Activated T-helper 9 cell treated with anti-CD3 and anti-CD28 coated beads, Interleukin-2, amount 50 U/mL, for 16 hours (primary cell): ENCODE data around the gene IQSEC1.
A peak's percentile ranks its signal among the peaks of the same experiment; 100 is the strongest.

Experiments
- DNase-seq: peaks from one replicate; pipeline ENCODE4 v3.0.0-alpha.2; 2020; ENCODE audit warnings: low read depth

Gene IQSEC1

DNA sequence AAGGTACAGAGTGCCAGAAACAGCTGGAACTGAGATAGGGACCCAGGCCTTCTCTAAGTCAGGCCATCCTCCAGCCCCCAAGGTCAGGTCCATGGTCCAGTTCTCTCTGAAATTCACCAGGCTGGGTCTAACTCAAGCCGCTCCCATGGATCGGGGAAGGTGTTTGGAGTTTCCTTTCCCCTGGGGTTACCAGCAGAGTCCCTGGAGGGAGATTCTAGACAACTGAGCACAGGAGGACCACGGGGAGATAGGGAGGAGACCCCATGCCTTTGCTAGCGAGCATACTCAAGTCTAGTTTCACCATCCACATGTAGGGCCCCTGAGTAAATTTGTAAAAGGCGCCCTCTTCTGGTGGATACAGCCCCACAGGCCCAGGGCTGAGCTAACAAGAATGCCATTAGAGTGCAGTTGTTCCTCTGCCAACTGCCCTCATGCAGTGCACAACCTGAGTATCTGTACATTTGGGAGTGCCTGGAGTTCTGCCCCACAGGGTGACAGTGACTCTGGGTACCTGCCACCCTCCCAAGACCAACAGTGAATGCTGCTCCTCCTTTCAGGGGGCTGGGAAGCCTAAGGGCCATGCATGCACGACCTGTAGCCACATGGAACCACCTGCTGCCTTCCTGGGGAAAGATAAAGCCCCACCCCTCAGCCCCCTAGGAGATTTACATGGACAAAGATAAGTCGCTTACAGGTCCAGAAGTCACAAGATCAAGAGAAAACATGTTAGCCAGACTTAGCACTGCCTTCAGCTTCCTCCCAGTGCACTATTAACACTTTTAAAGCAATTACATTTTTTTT lies 89.0 kb downstream of the IQSEC1 start:
- peak; percentile 35 for DNase-seq

- DNase-seq = no peak
Observed at GRCh38 chr3:12983319-12983718, 89.9 kb downstream of the IQSEC1 start.

- DNase-seq = no peak
Observed at GRCh38 chr3:12982619-12983101, 90.6 kb downstream of the IQSEC1 start.

- no peak for DNase-seq
Observed at GRCh38 chr3:12981306-12982275, 91.6 kb downstream of the IQSEC1 start.

- DNase-seq = no peak
Observed at GRCh38 chr3:12980596-12981290, 92.5 kb downstream of the IQSEC1 start.

DNA sequence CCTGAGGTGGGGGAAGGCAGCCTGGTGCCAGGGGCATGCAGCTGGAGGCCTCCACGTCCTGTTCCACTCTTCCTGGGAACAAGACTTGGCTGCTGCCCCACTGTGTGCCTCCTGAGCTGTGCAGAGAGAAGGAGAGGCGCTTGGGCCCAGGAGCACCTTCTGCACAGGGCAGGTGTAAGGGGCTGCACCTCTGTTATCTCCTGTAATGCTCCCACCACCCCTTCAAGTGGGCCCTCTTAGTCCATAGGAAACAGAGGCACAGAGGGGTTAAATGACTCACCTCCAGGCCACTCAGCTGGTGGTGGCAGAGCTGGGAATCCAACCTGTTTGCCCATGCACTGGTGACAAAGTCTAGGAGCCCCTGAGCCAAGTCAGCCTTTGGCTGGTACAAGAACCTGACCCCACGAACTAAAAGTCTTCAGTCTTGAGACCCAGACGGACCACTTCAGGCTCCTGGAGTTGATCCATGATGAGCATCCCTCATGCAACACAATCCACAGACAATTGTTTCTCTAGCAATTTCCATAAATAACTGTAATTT lies 93.2 kb downstream of the IQSEC1 start:
- DNase-seq = no peak

DNA sequence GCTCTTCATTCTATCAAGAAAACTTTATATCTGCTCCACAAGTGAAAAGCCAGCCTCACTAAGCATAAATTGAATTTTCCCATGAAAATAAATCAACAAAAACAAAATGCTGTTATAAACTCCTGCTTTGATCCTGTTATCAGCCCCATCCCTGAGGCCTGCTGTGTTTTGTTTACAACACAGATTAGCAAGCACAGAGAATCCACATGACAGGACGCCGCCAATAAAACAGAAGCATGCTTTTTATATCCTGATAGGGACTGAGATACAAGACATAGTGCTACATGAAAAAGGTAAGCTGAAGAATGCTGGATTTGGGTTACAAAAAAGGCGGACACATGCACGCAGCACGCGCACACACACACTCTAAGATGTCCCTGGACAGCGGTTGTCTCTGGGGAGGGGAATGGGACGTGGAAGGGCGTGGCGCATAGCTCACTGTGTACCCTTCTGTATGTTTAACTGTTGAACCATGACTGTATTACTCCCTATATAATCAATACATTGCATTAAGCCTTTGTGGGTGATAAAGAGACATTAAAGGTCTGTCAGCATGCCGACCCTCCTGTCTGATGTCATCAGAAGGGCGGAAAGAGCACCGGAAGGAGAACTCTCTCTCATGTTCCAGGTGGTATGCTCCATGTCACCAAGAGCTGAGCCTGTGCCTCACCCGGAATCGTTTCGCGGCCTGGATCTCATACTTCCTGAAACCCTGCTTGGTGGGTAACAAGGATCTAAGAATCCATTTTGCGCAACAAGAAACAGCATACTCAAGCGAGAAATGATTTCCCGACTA lies 93.9 kb downstream of the IQSEC1 start:
- no peak for DNase-seq

DNA sequence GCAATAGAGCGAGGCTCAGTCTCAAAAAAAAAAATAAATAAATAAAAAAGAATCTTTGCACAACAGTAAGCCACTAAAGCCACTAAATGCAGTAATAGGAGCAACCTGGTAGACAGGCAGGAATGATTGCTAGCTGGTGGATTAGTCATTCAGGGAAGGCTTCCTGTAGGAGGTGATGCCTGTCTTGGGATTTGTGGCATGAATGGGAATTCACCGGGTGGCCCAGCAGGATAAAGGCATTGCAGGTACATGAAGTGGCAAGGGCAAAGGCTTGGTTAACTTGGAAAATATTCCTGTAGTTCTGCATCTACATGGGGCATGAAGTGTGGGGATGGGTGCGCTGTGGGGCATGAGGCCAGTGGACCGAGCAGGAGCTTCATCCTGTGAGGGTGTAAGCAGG lies 94.5 kb downstream of the IQSEC1 start:
- DNase-seq = no peak

- DNase-seq = no peak
Observed at GRCh38 chr3:12977117-12977808, 96.0 kb downstream of the IQSEC1 start.

GRCh38 chr3:12975748-12976522 lies 97.3 kb downstream of the IQSEC1 start:
- no peak for DNase-seq

- DNase-seq = no peak
Observed at GRCh38 chr3:12974819-12975218, 98.4 kb downstream of the IQSEC1 start.

- no peak for DNase-seq
Observed at GRCh38 chr3:12974334-12974733, 98.9 kb downstream of the IQSEC1 start.

- DNase-seq = no peak
Observed at GRCh38 chr3:12973827-12974226, 99.4 kb downstream of the IQSEC1 start.

DNA sequence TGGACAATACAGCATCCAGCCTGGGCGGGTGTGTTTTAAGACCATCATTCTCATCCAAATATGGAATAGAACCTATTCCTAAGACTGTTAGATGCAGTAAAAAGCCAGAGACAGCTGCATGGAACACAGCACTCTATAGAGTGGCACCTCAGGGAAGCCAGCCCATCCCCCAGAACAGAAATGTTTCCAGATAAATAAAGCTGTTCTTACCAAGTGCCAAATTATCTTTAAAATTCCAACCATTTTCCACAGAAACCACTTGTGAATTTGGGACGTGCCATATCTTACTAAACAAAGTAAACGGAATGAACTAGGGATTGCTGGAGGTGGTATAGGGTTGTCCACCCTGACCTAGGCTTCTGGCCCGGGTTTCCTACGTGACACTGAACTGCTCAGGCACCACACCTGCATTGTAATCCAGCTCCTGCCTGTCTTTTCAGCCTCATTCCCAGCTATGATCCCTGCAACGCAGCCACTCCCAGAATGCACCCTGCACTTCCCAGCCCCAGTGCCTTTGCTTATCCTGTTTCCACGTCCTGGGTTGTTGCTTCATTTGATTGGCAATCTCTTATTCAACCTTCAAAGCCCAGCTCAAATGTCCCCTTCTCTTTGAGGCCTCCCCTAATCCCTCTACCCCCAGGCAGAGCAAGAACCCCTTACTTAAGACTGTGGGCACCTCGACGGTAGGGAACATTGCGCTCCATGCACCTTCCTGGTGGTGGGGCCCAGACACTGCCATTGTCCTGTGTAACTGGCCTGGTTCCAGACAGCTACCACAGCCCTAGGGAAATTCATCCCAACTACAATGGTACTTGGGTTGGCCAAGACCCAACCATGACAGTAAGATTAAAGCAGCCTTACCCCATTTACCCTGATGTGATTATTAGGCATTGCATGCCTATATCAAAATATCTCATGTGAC lies 100.2 kb downstream of the IQSEC1 start:
- no peak for DNase-seq

GRCh38 chr3:12972043-12972442 lies 101.2 kb downstream of the IQSEC1 start:
- no peak for DNase-seq

- DNase-seq = no peak
Observed at GRCh38 chr3:12970684-12971083, 102.5 kb downstream of the IQSEC1 start.

DNA sequence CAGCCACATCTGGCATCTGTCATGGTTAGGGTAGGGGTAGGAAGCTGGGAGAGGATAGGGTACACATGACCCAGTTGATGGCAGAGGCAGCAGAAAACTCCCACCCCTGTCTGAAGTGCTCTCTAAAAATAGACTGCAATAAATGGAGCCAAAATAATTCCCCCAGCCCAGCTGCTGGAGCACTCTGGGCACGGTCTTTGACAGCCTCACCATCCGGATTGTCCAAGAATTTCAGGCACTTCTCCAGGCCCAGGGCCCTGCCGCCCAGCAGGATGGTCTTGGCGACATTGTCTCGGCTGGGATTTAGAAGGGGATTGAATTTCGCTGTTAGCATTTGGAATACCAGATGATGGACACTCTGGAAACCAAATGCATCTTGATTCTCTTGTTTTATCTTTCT lies 103.7 kb downstream of the IQSEC1 start:
- no peak for DNase-seq

- DNase-seq = no peak
Observed at GRCh38 chr3:12968541-12968940, 104.7 kb downstream of the IQSEC1 start.
